Thyroid gland (tissue), 4 donors: ENCODE results near the gene QKI. TPM values are rescaled to one million over a fixed set of nuclear protein-coding genes. Genes with fewer than 3 reads are reported as not detected.

ENCODE experiments used
- DNase-seq, 2 donors: peaks; one replicate each; pipeline ENCODE4 v3.0.0-alpha.2; 2019
- H3K27ac ChIP-seq, 3 donors: fragments of 200-600 bp; sonication (generic); 1 replicate in 2 of 3; 2 replicates in 1 of 3; pipeline ENCODE4 v1.5.1; 2016 to 2019; ENCODE audit warnings: mild to moderate bottlenecking in 1 of 3, moderate library complexity in 1 of 3
- H3K27me3 ChIP-seq: fragments of 200-600 bp; sonication (generic); one replicate; pipeline ENCODE4 v1.5.1; 2019
- H3K36me3 ChIP-seq, 2 donors: fragments of 200-600 bp; sonication (generic); one replicate each; pipeline ENCODE4 v1.5.1; 2016 to 2019
- H3K4me1 ChIP-seq, 2 donors: fragments of 200-600 bp; sonication (generic); one replicate each; pipeline ENCODE4 v1.5.1; 2017 to 2019
- H3K4me3 ChIP-seq, 3 donors: fragments of 200-600 bp; sonication (generic); replicated peaks in 1 of 3; 1 replicate in 2 of 3; 2 replicates in 1 of 3; pipeline ENCODE4 v1.5.1; 2016; ENCODE audit warnings: mild to moderate bottlenecking in 1 of 3
- H3K9me3 ChIP-seq: fragments of 200-600 bp; sonication (generic); one replicate; pipeline ENCODE4 v1.5.1; 2017
- CTCF ChIP-seq, 6 experiments: fragments of 200-600 bp in 3 of 6; fragments of 450-650 bp in 3 of 6; sonication (generic) in 3 of 6; IDR thresholded peaks; one replicate each; pipeline ENCODE4 v1.5.1; 2016 to 2019; ENCODE audit warnings: antibody characterized with exemption in 6 of 6, mild to moderate bottlenecking in 2 of 6, inconsistent platforms in 1 of 6, moderate library complexity in 1 of 6
- POLR2A ChIP-seq, 2 donors: fragments of 450-650 bp; IDR thresholded peaks; one replicate each; pipeline ENCODE4 v1.6.1; 2017; ENCODE audit warnings: antibody characterized with exemption in 2 of 2, mild to moderate bottlenecking in 2 of 2, moderate library complexity in 1 of 2
- WGBS, 2 donors: methylation state at CpG; one replicate each; pipeline ENCODE4 v1.1.5; 2017; 5-methylcytosine and 5-hydroxymethylcytosine counted together
- intact Hi-C: fragments of 100-400 bp; cut with DNase I; formaldehyde crosslinking; loops from one replicate; pipeline ENCODE4 v1.15.1; 2023
- total RNA-seq, 4 donors: library from RNA; depleted of rRNA; stranded (reverse); fragments of >200 nt; gene quantifications; one replicate each; pipeline ENCODE4 v1.2.3, GENCODE V29; 2016

The QKI gene
- total RNA-seq, 4 donors from 2014 or later = 90.3 to 134 (median 101) TPM

GRCh38 chr6:163576114-163576513 lies 161.6 kb downstream of the QKI start:
- TF ChIP-seq CTCF (IDR thresholded peaks at IDR 0.05) (no peak), POLR2A (IDR thresholded peaks at IDR 0.05) (no peak)
- intact Hi-C loops = no loop called here
- 82 to 86% methylated on average over 4 of the region's 4 CpGs for WGBS, 2 donors
- no peak overlapping the region for H3K4me3 ChIP-seq
- DNase-seq = no peak
- H3K27me3 ChIP-seq = no peaks in the 10 kb centered on the region
- H3K36me3 ChIP-seq = peaks cover 0 to 2% of the 10 kb centered on the region in 2 donors
- no peak overlapping the region for H3K27ac ChIP-seq
- no peaks in the 10 kb centered on the region for H3K9me3 ChIP-seq
- peaks cover 0 to 9% of the 10 kb centered on the region in 2 donors for H3K4me1 ChIP-seq

- H3K36me3 ChIP-seq = no peaks in the 10 kb centered on the region
- TF ChIP-seq CTCF (IDR thresholded peaks at IDR 0.05) = no peak
- TF ChIP-seq POLR2A (IDR thresholded peaks at IDR 0.05) = no peak
- H3K4me3 ChIP-seq = no peak overlapping the region
- 58 to 67% methylated on average over 3 of the region's 3 CpGs for WGBS, 2 donors
- peaks cover 0 to 9% of the 10 kb centered on the region in 2 donors for H3K4me1 ChIP-seq
- intact Hi-C loops = no loop called here
- no peaks in the 10 kb centered on the region for H3K27me3 ChIP-seq
- H3K27ac ChIP-seq = no peak overlapping the region
- H3K9me3 ChIP-seq = no peaks in the 10 kb centered on the region
- no peak for DNase-seq
Measured at GRCh38 chr6:163577404-163577803, 162.9 kb downstream of the QKI start.

- Histone ChIP-seq H3K36me3 (no peaks in the 10 kb centered on the region), H3K27me3 (no peaks in the 10 kb centered on the region), H3K9me3 (no peaks in the 10 kb centered on the region), H3K4me1 (peaks cover 0 to 9% of the 10 kb centered on the region in 2 donors), H3K4me3 (no peak overlapping the region), H3K27ac (no peak overlapping the region)
- intact Hi-C loops = no loop called here
- TF ChIP-seq POLR2A (IDR thresholded peaks at IDR 0.05) = no peak
- TF ChIP-seq CTCF (IDR thresholded peaks at IDR 0.05) = no peak
- DNase-seq = no peak
- WGBS, 2 donors = 51 to 62% methylated on average over 13 of the region's 13 CpGs
Measured at GRCh38 chr6:163579111-163579879, 164.8 kb downstream of the QKI start.

- DNase-seq = peak; percentile 36 to 55
- Histone ChIP-seq H3K36me3 (no peaks in the 10 kb centered on the region), H3K9me3 (no peaks in the 10 kb centered on the region), H3K27ac (no peak overlapping the region), H3K4me3 (no peak overlapping the region), H3K27me3 (no peaks in the 10 kb centered on the region), H3K4me1 (peaks cover 0 to 9% of the 10 kb centered on the region in 2 donors)
- peak in 2 of 6 experiments; percentile 13 to 28 for TF ChIP-seq CTCF (IDR thresholded peaks at IDR 0.05)
- TF ChIP-seq POLR2A (IDR thresholded peaks at IDR 0.05) = no peak
- intact Hi-C loops = no loop called here
- 27 to 28% methylated on average over 4 of the region's 4 CpGs for WGBS, 2 donors
Measured at GRCh38 chr6:163579880-163580295, 165.4 kb downstream of the QKI start.

GRCh38 chr6:163580311-163581030 lies 166.0 kb downstream of the QKI start:
- no peak overlapping the region for H3K4me3 ChIP-seq
- no peak overlapping the region for H3K27ac ChIP-seq
- DNase-seq = no peak
- no peak for TF ChIP-seq POLR2A (IDR thresholded peaks at IDR 0.05)
- no peak for TF ChIP-seq CTCF (IDR thresholded peaks at IDR 0.05)
- no peaks in the 10 kb centered on the region for H3K9me3 ChIP-seq
- H3K27me3 ChIP-seq = no peaks in the 10 kb centered on the region
- intact Hi-C loops = no loop called here
- H3K36me3 ChIP-seq = no peaks in the 10 kb centered on the region
- WGBS, 2 donors = 73 to 76% methylated on average over 8 of the region's 8 CpGs
- peaks cover 0 to 9% of the 10 kb centered on the region in 2 donors for H3K4me1 ChIP-seq
